HEK293T (cell line): ENCODE results near the gene HECA.

Source experiments
- CTCF ChIA-PET: fragments of 350-600 bp; formaldehyde crosslinking; extraction: SDS; loops from one replicate; lab custom pipeline; 2021; ENCODE audit warnings: antibody characterized with exemption, inconsistent platforms; lab: Yijun Ruan, JAX
- POLR2A ChIA-PET: fragments of 350-600 bp; formaldehyde crosslinking; extraction: SDS; loops from one replicate; lab custom pipeline; 2020; ENCODE audit warnings: antibody characterized with exemption, inconsistent platforms; lab: Yijun Ruan, JAX
- DNase-seq: peaks from one replicate; pipeline ENCODE4 v3.0.0; 2012; ENCODE audit warnings: mixed read lengths; ENCODE audit errors: extremely low spot score
- ARNT ChIP-seq: fragments of 450-650 bp; IDR thresholded peaks from 2 replicates; pipeline ENCODE4 v1.6.1; 2017; ENCODE audit warnings: mild to moderate bottlenecking
- BHLHE40 ChIP-seq: fragments of 450-650 bp; IDR thresholded peaks from 2 replicates; pipeline ENCODE4 v1.6.1; 2016; ENCODE audit warnings: mild to moderate bottlenecking, moderate library complexity, borderline replicate concordance
- CTBP1 ChIP-seq: fragments of 450-650 bp; IDR thresholded peaks from 2 replicates; pipeline ENCODE4 v1.6.1; 2016; ENCODE audit warnings: borderline replicate concordance
- ELF4 ChIP-seq: fragments of 450-650 bp; IDR thresholded peaks from 2 replicates; pipeline ENCODE4 v1.6.1; 2017; ENCODE audit warnings: antibody characterized with exemption
- FOXA1 ChIP-seq: fragments of 450-650 bp; IDR thresholded peaks from 2 replicates; pipeline ENCODE4 v1.6.1; 2016; ENCODE audit warnings: mild to moderate bottlenecking
- FOXK2 ChIP-seq: fragments of 450-650 bp; IDR thresholded peaks from 2 replicates; pipeline ENCODE4 v1.6.1; 2016; ENCODE audit warnings: mild to moderate bottlenecking
- FOXM1 ChIP-seq: fragments of 450-650 bp; IDR thresholded peaks from 2 replicates; pipeline ENCODE4 v1.6.1; 2017; ENCODE audit warnings: mild to moderate bottlenecking, borderline replicate concordance
- HDGF ChIP-seq: fragments of 450-650 bp; IDR thresholded peaks from 2 replicates; pipeline ENCODE4 v1.6.1; 2017; ENCODE audit warnings: antibody characterized with exemption, borderline replicate concordance
- L3MBTL2 ChIP-seq: fragments of 450-650 bp; conservative IDR thresholded peaks from 2 replicates; pipeline ENCODE4 v1.6.1; 2016; ENCODE audit warnings: mild to moderate bottlenecking
- LEF1 ChIP-seq: fragments of 450-650 bp; IDR thresholded peaks from 2 replicates; pipeline ENCODE4 v1.6.1; 2017; ENCODE audit warnings: mild to moderate bottlenecking, borderline replicate concordance
- NFRKB ChIP-seq: fragments of 450-650 bp; IDR thresholded peaks from 2 replicates; pipeline ENCODE4 v1.6.1; 2016; ENCODE audit warnings: mild to moderate bottlenecking, moderate library complexity
- PKNOX1 ChIP-seq: fragments of 450-650 bp; IDR thresholded peaks from 2 replicates; pipeline ENCODE4 v1.6.1; 2016
- SP1 ChIP-seq: fragments of 450-650 bp; IDR thresholded peaks from 2 replicates; pipeline ENCODE4 v1.6.1; 2017
- SUZ12 ChIP-seq: fragments of 450-650 bp; IDR thresholded peaks from 2 replicates; pipeline ENCODE4 v1.6.1; 2016; ENCODE audit warnings: mild to moderate bottlenecking
- TARDBP ChIP-seq: fragments of 450-650 bp; IDR thresholded peaks from 2 replicates; pipeline ENCODE4 v1.6.1; 2016
- ZNF384 ChIP-seq: fragments of 450-650 bp; IDR thresholded peaks from 2 replicates; pipeline ENCODE4 v1.6.1; 2016

HECA gene

GRCh38 chr6:139151425-139152087, 16.7 kb downstream of the HECA start:
- DNase-seq, result no peak
- ChIA-PET POLR2A (no interaction called here), CTCF (interaction anchor here (1.0 kb wide), 1 partner anchor 218 kb away, joined by 3 read pairs; no protein-coding TSS in a partner anchor)
- no peak for TF ChIP-seq SP1

- DNase-seq, result peak; percentile 59
- TF ChIP-seq PKNOX1 (peak; percentile 66), NFRKB (no peak), BHLHE40 (no peak), TARDBP (peak; percentile 48), L3MBTL2 (no peak), FOXA1 (peak; percentile 76), ZNF384 (0 out of 2 replicates have a peak, but pooled peaks have one; percentile 23), ELF4 (no peak), SUZ12 (no peak), HDGF (no peak), ARNT (peak; percentile 98), FOXM1 (no peak), LEF1 (peak; percentile 74; the same call in 1 of the 2 replicates), SP1 (no peak), CTBP1 (peak; percentile 96), FOXK2 (0 out of 2 replicates have a peak, but pooled peaks have one; percentile 75)
- CTCF ChIA-PET, result interaction anchor here (0.6 to 1.0 kb wide), 3 partner anchors 11 to 616 kb away, joined by 3 read pairs; no protein-coding TSS in a partner anchor
- POLR2A ChIA-PET, result interaction anchor here (0.8 kb wide), 1 partner anchor 208 kb away, joined by 3 read pairs; no protein-coding TSS in a partner anchor
Measured at GRCh38 chr6:139152088-139152891, 17.4 kb downstream of the HECA start.

- ChIA-PET POLR2A (interaction anchor here (0.8 kb wide), 1 partner anchor 207 kb away, joined by 3 read pairs; no protein-coding TSS in a partner anchor), CTCF (interaction anchor here (0.6 to 1.0 kb wide), 3 partner anchors 12 to 616 kb away, joined by 3 read pairs; no protein-coding TSS in a partner anchor)
- peak; percentile 46 for DNase-seq
- TF ChIP-seq L3MBTL2 (no peak), NFRKB (no peak)
Measured at GRCh38 chr6:139152892-139153271, 18.0 kb downstream of the HECA start.

GRCh38 chr6:139153855-139154254, 19.0 kb downstream of the HECA start:
- no peak for TF ChIP-seq ELF4
- no peak for TF ChIP-seq FOXA1
- TF ChIP-seq FOXM1, result no peak
- TF ChIP-seq CTBP1, result no peak
- TF ChIP-seq L3MBTL2, result no peak
- TF ChIP-seq SUZ12, result no peak
- TF ChIP-seq TARDBP, result no peak
- TF ChIP-seq HDGF, result no peak
- no peak for TF ChIP-seq SP1
- TF ChIP-seq LEF1, result no peak
- DNase-seq, result no peak
- ChIA-PET POLR2A (no interaction called here), CTCF (no interaction called here)

GRCh38 chr6:139154881-139155547, 20.1 kb downstream of the HECA start:
- TF ChIP-seq L3MBTL2 (no peak), ZNF384 (no peak), LEF1 (no peak), FOXM1 (no peak), SUZ12 (no peak), HDGF (no peak), SP1 (no peak), FOXK2 (no peak), ARNT (no peak), CTBP1 (no peak), ELF4 (no peak), PKNOX1 (no peak), BHLHE40 (no peak), NFRKB (no peak), FOXA1 (no peak), TARDBP (no peak)
- POLR2A ChIA-PET, result no interaction called here
- DNase-seq, result no peak
- CTCF ChIA-PET, result interaction anchor here (1.1 to 1.2 kb wide), 2 partner anchors 10 to 13 kb away, joined by 3 to 4 read pairs; no protein-coding TSS in a partner anchor

GRCh38 chr6:139156102-139156501, 21.2 kb downstream of the HECA start:
- TF ChIP-seq SP1 (no peak), L3MBTL2 (no peak), FOXM1 (no peak), LEF1 (no peak), ZNF384 (no peak), PKNOX1 (no peak), HDGF (no peak), ELF4 (no peak), BHLHE40 (no peak), CTBP1 (no peak), TARDBP (no peak), ARNT (no peak), NFRKB (no peak), FOXA1 (no peak), SUZ12 (no peak), FOXK2 (no peak)
- ChIA-PET CTCF (interaction anchor here (1.2 kb wide), 1 partner anchor 12 kb away, joined by 4 read pairs; no protein-coding TSS in a partner anchor), POLR2A (no interaction called here)

More at GRCh38 chr6:139156102-139156501, 21.2 kb downstream of the HECA start:
- DNase-seq, result no peak
